SK-N-SH (cell line): ENCODE measurements around the gene KREMEN2. TPM values are rescaled to one million over a fixed set of nuclear protein-coding genes. Genes with fewer than 3 reads are reported as not detected.

Experiments used
- CTCF ChIA-PET: fragments of 300-600, 350-600 bp; formaldehyde crosslinking; extraction: SDS; loops from one replicate; lab custom pipeline; 2021; lab: Yijun Ruan, JAX
- POLR2A ChIA-PET: fragments of 350-600 bp; sonication (Branson Sonifier 250); formaldehyde crosslinking; extraction: SDS; loops from one replicate; lab custom pipeline; 2020; ENCODE audit warnings: antibody characterized with exemption, inconsistent platforms; lab: Yijun Ruan, JAX
- DNase-seq: peaks from one replicate; pipeline ENCODE4 v3.0.0; 2012
- H2AFZ ChIP-seq: fragments of 200-600 bp; sonication (generic); 2 replicates; pipeline ENCODE4 v1.8.1; 2016; ENCODE audit warnings: antibody characterized with exemption, mild to moderate bottlenecking, low read depth
- H3F3A ChIP-seq: fragments of 200-600 bp; sonication (generic); replicated peaks from 2 replicates; pipeline ENCODE3; 2016; ENCODE audit warnings: antibody characterized with exemption, mild to moderate bottlenecking; ENCODE audit not compliant: insufficient read depth
- H3K27ac ChIP-seq, 2 experiments: fragments of 200-500 bp in 1 of 2; fragments of 200-600 bp in 1 of 2; sonication (Bioruptor generic) in 1 of 2; sonication (generic), shearing (Covaris generic) in 1 of 2; 2 replicates each; pipeline versions ENCODE4 v1.5.1 to v1.6.1; 2014 to 2016; ENCODE audit warnings: low read depth in 2 of 2, inconsistent platforms in 1 of 2, low read length in 1 of 2, mild to moderate bottlenecking in 1 of 2, mixed read lengths in 1 of 2
- H3K27me3 ChIP-seq: fragments of 200-600 bp; sonication (generic), shearing (Covaris generic); 2 replicates; pipeline ENCODE4 v1.6.1; 2016; ENCODE audit warnings: mixed run types; ENCODE audit not compliant: insufficient read depth
- H3K36me3 ChIP-seq, 2 experiments: fragments of 200-500 bp in 1 of 2; fragments of 200-600 bp in 1 of 2; sonication (Bioruptor generic) in 1 of 2; sonication (generic) in 1 of 2; replicated peaks in 1 of 2; 2 replicates each; pipeline versions ENCODE3 to v1.5.1; 2014 to 2016; ENCODE audit warnings: low read length in 1 of 2, mild to moderate bottlenecking in 1 of 2; ENCODE audit not compliant: insufficient read depth in 2 of 2, control insufficient read depth in 1 of 2
- H3K4me1 ChIP-seq, 2 experiments: fragments of 200-500 bp in 1 of 2; fragments of 200-600 bp in 1 of 2; sonication (Bioruptor generic) in 1 of 2; sonication (generic), shearing (Covaris generic) in 1 of 2; 2 replicates each; pipeline versions ENCODE4 v1.5.1 to v1.6.1; 2014 to 2016; ENCODE audit warnings: low read depth in 1 of 2, low read length in 1 of 2, mixed run types in 1 of 2; ENCODE audit not compliant: insufficient read depth in 2 of 2, control insufficient read depth in 1 of 2
- H3K4me2 ChIP-seq: fragments of 200-600 bp; sonication (generic), shearing (Covaris generic); 2 replicates; pipeline ENCODE4 v1.6.1; 2017; ENCODE audit warnings: mixed run types
- H3K4me3 ChIP-seq, 2 experiments: fragments of 200-500 bp in 1 of 2; fragments of 200-600 bp in 1 of 2; sonication (Bioruptor generic) in 1 of 2; sonication (generic), shearing (Covaris generic) in 1 of 2; 2 replicates each; pipeline versions ENCODE4 v1.5.1 to v1.8.1; 2014 to 2016; ENCODE audit warnings: low read depth in 2 of 2, inconsistent platforms in 1 of 2, low read length in 1 of 2, mild to moderate bottlenecking in 1 of 2, mixed read lengths in 1 of 2, moderate library complexity in 1 of 2
- H3K79me2 ChIP-seq: fragments of 200-600 bp; sonication (generic); 2 replicates; pipeline ENCODE4 v1.8.1; 2017; ENCODE audit warnings: mild to moderate bottlenecking; ENCODE audit not compliant: insufficient read depth
- H3K9ac ChIP-seq: fragments of 200-600 bp; sonication (generic); 2 replicates; pipeline ENCODE4 v1.6.1; 2017; ENCODE audit warnings: mixed run types
- H3K9me2 ChIP-seq: fragments of 200-600 bp; sonication (generic); 2 replicates; pipeline ENCODE4 v1.6.1; 2017; ENCODE audit warnings: mixed run types
- H3K9me3 ChIP-seq: fragments of 200-600 bp; sonication (generic); 2 replicates; pipeline ENCODE4 v1.6.1; 2017; ENCODE audit warnings: mixed run types, mild to moderate bottlenecking, moderate library complexity
- H4K20me1 ChIP-seq: fragments of 200-600 bp; sonication (generic); 2 replicates; pipeline ENCODE4 v1.6.1; 2017; ENCODE audit warnings: mild to moderate bottlenecking, mixed run types; ENCODE audit not compliant: insufficient read depth
- CTCF ChIP-seq: fragments of 200-600 bp; sonication (generic); IDR thresholded peaks from 2 replicates; pipeline ENCODE4 v1.6.1; 2017; ENCODE audit warnings: antibody characterized with exemption, mild to moderate bottlenecking, moderate library complexity
- FOSL2 ChIP-seq: IDR thresholded peaks from 2 replicates; pipeline ENCODE4 v1.4.0; 2012; ENCODE audit warnings: low read depth, mild to moderate bottlenecking, moderate library complexity, borderline replicate concordance
- JUND ChIP-seq: IDR thresholded peaks from 2 replicates; pipeline ENCODE4 v1.4.0; 2012
- NRF1 ChIP-seq: IDR thresholded peaks from 2 replicates; pipeline ENCODE4 v1.6.1; 2012; ENCODE audit warnings: low read depth, mild to moderate bottlenecking, low read length
- RXRA ChIP-seq: IDR thresholded peaks from 2 replicates; pipeline ENCODE4 v1.4.0; 2012; ENCODE audit warnings: low read depth, mild to moderate bottlenecking, borderline replicate concordance
- SIN3A ChIP-seq: IDR thresholded peaks from 2 replicates; pipeline ENCODE4 v1.6.1; 2012; ENCODE audit warnings: low read depth, mild to moderate bottlenecking, low read length, moderate library complexity, borderline replicate concordance
- SMC3 ChIP-seq: IDR thresholded peaks from 2 replicates; pipeline ENCODE4 v1.6.1; 2012; ENCODE audit warnings: low read depth, low read length, improper control_type of control experiment
- TAF1 ChIP-seq: IDR thresholded peaks from 2 replicates; pipeline ENCODE4 v1.6.1; 2012; ENCODE audit warnings: low read depth, mild to moderate bottlenecking, low read length, moderate library complexity, borderline replicate concordance
- ZBTB33 ChIP-seq: IDR thresholded peaks from 2 replicates; pipeline ENCODE4 v1.4.0; 2012; ENCODE audit warnings: low read depth, borderline replicate concordance
- WGBS: methylation state at CpG from one replicate; pipeline ENCODE4 v1.1.6; 2017; ENCODE audit warnings: low lambda C conversion rate; 5-methylcytosine and 5-hydroxymethylcytosine counted together
- polyA plus RNA-seq, 3 experiments: library from polyadenylated mRNA; depleted of rRNA; stranded (reverse); fragments of >200 nt; gene quantifications; 2 replicates each; pipeline ENCODE4 v1.2.3, GENCODE V29; 2012
- TF ChIP-seq, protein P1 (sequence below): IDR thresholded peaks from 2 replicates; pipeline ENCODE4 v1.4.0; 2012; ENCODE audit warnings: low read depth, borderline replicate concordance
- TF ChIP-seq, protein P2 (sequence below): IDR thresholded peaks from 2 replicates; pipeline ENCODE4; 2012

Gene KREMEN2
- polyA plus RNA-seq, 1 of the 3 experiments (the other 2 are of a cell fraction): 0.77 TPM

DNA sequence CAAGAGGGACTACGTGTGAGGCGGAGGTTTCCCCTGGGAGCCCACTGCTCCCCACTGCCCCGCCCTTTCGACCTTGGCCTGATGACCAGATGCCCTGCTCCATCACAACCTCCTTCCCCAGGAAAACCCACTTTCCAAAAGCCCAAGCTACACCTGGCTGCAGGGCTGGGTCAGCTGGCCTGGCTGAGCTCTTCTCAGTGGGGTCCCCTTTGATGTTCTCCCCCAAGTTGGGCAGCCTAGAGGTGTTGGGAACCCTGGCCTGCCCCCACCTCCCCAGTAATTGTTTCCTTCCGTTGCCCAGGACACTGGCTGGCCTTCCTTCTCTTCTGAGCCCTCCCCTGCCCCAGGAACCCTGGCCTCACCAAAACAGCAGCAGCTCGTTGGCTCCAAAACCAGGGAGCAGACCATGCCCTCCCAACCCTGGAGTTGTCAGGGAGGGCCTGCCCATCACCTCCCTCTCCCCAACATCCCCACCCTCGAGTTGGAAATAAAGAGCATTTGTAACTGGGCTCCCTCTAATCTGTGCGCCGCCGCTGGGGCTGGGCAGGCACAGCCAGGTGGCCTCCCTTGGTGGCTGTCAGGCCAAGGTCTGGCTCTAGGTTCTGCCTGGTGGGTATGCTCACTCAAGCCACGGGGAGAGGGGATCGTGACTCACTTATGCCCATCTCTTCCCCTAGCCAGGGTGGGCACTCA lies 50.1 kb downstream of the KREMEN2 start:
- CTCF ChIA-PET: interaction anchor here (1.0 kb wide), 1 partner anchor 87 kb away, joined by 3 read pairs; no protein-coding TSS in a partner anchor
- WGBS: 73% methylated on average over 12 of the region's 12 CpGs
- Histone ChIP-seq H3K9me3 (no peaks in the 10 kb centered on the region), H3K4me1 (peaks cover 0 to 6% of the 10 kb centered on the region in 2 experiments; a peak in 1 of 4 replicates), H3K79me2 (no peaks in the 10 kb centered on the region), H2AFZ (no peak overlapping the region), H3F3A (no peaks in the 10 kb centered on the region), H3K4me2 (no peak overlapping the region), H3K36me3 (no peaks in the 10 kb centered on the region), H3K9me2 (no peaks in the 10 kb centered on the region), H3K27me3 (no peaks in the 10 kb centered on the region), H3K27ac (no peak overlapping the region), H3K4me3 (no peak overlapping the region), H3K9ac (no peak overlapping the region), H4K20me1 (no peaks in the 10 kb centered on the region)
- TF ChIP-seq FOSL2: no peak
- TF ChIP-seq, protein P1, sequence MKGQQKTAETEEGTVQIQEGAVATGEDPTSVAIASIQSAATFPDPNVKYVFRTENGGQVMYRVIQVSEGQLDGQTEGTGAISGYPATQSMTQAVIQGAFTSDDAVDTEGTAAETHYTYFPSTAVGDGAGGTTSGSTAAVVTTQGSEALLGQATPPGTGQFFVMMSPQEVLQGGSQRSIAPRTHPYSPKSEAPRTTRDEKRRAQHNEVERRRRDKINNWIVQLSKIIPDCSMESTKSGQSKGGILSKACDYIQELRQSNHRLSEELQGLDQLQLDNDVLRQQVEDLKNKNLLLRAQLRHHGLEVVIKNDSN: no peak
- no peak for TF ChIP-seq CTCF
- TF ChIP-seq ZBTB33: no peak
- no peak for DNase-seq
- POLR2A ChIA-PET: no interaction called here

- no peak overlapping the region for H3K27ac ChIP-seq
- CTCF ChIA-PET: interaction anchor here (1.0 kb wide), 1 partner anchor 88 kb away, joined by 3 read pairs; no protein-coding TSS in a partner anchor
- no peak for DNase-seq
- H3K27me3 ChIP-seq: no peaks in the 10 kb centered on the region
- peaks cover 0 to 8% of the 10 kb centered on the region in 2 experiments; a peak in 1 of 4 replicates for H3K4me1 ChIP-seq
- TF ChIP-seq SMC3 (no peak), JUND (no peak), RXRA (no peak), SIN3A (no peak), NRF1 (no peak), TAF1 (no peak)
- TF ChIP-seq, protein P2, sequence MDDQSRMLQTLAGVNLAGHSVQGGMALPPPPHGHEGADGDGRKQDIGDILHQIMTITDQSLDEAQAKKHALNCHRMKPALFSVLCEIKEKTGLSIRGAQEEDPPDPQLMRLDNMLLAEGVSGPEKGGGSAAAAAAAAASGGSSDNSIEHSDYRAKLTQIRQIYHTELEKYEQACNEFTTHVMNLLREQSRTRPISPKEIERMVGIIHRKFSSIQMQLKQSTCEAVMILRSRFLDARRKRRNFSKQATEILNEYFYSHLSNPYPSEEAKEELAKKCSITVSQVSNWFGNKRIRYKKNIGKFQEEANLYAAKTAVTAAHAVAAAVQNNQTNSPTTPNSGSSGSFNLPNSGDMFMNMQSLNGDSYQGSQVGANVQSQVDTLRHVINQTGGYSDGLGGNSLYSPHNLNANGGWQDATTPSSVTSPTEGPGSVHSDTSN: no peak
- TF ChIP-seq, all 33 proteins: peak for 0
- no peaks in the 10 kb centered on the region for H3K79me2 ChIP-seq
- no peaks in the 10 kb centered on the region for H3K9me3 ChIP-seq
- no peaks in the 10 kb centered on the region for H4K20me1 ChIP-seq
- H3K4me3 ChIP-seq: no peak overlapping the region
- POLR2A ChIA-PET: no interaction called here
- H3K36me3 ChIP-seq: no peaks in the 10 kb centered on the region
- no peaks in the 10 kb centered on the region for H3F3A ChIP-seq
- H3K9me2 ChIP-seq: no peaks in the 10 kb centered on the region
- no peak overlapping the region for H3K9ac ChIP-seq
- 97% methylated on average over 6 of the region's 6 CpGs for WGBS
- no peak overlapping the region for H2AFZ ChIP-seq
- no peak overlapping the region for H3K4me2 ChIP-seq
Measured at GRCh38 chr16:3014971-3015370, 50.9 kb downstream of the KREMEN2 start.
